Activated CD4-positive, alpha-beta T cell treated with anti-CD3 and anti-CD28 coated beads, Interleukin-2, amount 10 ng/mL, durations not matched to agents 24 days and 14 days (primary cell): ENCODE measurements around the gene TEFM. TPM values are rescaled to one million over a fixed set of nuclear protein-coding genes. Genes with fewer than 3 reads are reported as not detected.
"Not testable (repeated sequence)": the region's sequence is repeated elsewhere in the genome, so short reads cannot be mapped to it uniquely, and the experiment has no call there.

Source experiments
- DNase-seq: peaks from one replicate; pipeline ENCODE4 v3.0.0; 2022
- H3K27ac Mint-ChIP-seq: one replicate; pipeline ENCODE4 v1.8.0; 2022; ENCODE audit warnings: mild to moderate bottlenecking, mixed read lengths
- H3K27me3 Mint-ChIP-seq: one replicate; pipeline ENCODE4 v1.8.0; 2022; ENCODE audit warnings: mixed read lengths
- H3K36me3 Mint-ChIP-seq: one replicate; pipeline ENCODE4 v1.8.0; 2022; ENCODE audit warnings: low read depth, mild to moderate bottlenecking, mixed read lengths
- H3K4me1 Mint-ChIP-seq: one replicate; pipeline ENCODE4 v1.8.0; 2021; ENCODE audit warnings: mixed read lengths
- H3K4me3 Mint-ChIP-seq: one replicate; pipeline ENCODE4 v1.8.0; 2022; ENCODE audit warnings: mild to moderate bottlenecking, moderate library complexity, mixed read lengths
- H3K9me3 Mint-ChIP-seq: one replicate; pipeline ENCODE4 v1.8.0; 2021; ENCODE audit warnings: mixed read lengths
- intact Hi-C: fragments of 100-400 bp; cut with micrococcal nuclease; formaldehyde crosslinking; loops from one replicate; pipeline ENCODE4 v1.15.1; 2023
- total RNA-seq: library from RNA; stranded (reverse); gene quantifications from 2 replicates; pipeline ENCODE4 v1.2.3, GENCODE V29; 2022

The TEFM gene
- total RNA-seq, 1 donor from 2014 or later, result 19.7 TPM

DNA sequence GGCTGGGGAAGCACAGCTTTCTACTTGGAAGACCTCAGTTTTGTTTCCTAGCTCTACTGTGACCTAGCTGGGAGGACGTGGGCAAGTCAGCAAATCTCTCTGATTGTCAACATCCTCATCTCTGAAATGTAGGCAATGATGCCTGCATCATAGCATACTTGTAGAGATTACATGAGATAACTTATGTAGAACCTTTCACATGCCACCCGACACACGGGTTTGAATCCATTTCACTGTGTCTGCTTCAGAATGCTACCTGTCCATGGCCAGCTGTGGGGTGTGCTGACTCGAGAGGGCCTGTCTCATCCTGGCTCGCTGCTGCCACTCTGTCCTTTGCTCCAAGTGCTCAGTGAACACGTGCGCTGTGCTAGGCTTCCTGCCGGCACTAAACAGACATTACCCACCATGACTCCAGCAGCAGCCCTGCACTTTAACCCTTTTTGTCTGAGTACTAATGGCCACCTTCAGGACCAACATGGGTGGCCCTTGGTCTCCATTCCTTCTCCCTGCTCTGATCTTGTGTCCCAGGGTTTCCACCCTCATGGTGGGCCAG, 23.1 kb upstream of the TEFM start:
- intact Hi-C loops, result no loop called here
- Mint-ChIP-seq H3K9me3 (no peaks in the 10 kb centered on the region), H3K27ac (no peak overlapping the region), H3K27me3 (peaks cover 17% of the 10 kb centered on the region), H3K4me3 (no peak overlapping the region), H3K4me1 (peaks cover 2% of the 10 kb centered on the region), H3K36me3 (no peaks in the 10 kb centered on the region)
- DNase-seq, result no peak

DNA sequence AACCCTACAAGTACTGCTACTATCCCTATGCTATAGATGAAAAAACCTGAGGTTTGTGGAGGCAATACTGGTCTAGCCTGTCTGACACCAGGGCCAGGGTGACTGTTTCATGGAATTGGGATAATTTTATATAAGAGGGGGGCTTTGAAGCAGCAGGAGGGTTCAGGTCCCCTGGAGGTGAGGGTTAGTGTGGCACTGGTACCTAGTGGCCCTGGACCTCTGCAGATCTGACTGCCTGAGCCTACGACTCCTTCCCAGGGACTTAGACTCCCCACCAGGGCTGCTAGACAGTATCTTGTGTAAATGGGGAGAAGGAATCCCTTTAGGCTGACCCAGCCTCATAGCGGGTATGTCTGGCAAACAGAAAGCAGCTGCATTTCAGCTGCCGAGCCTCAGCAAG, 22.5 kb upstream of the TEFM start:
- intact Hi-C loops, result no loop called here
- Mint-ChIP-seq H3K27ac (no peak overlapping the region), H3K4me1 (peaks cover 2% of the 10 kb centered on the region), H3K9me3 (no peaks in the 10 kb centered on the region), H3K27me3 (peaks cover 22% of the 10 kb centered on the region), H3K36me3 (no peaks in the 10 kb centered on the region), H3K4me3 (no peak overlapping the region)
- no peak for DNase-seq

DNA sequence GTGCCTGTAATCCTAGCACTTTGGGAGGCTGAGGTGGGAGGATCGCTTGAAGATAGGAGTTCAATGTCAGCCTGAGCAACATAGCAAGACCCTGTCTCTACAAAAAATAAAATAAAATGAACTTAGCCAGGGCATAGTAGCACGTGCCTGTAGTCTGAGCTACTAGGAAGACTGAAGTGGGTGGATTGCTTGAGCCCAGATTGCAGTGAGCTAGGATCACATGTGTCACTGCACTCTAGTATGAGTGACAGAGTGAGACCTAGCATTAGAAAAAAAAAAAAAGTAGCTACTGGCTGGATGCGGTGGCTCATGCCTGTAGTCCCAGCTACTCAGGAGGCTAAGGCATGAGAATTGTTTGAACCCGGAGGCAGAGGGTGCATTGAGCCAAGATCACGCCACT, 21.7 kb upstream of the TEFM start:
- no peaks in the 10 kb centered on the region for H3K36me3 Mint-ChIP-seq
- intact Hi-C loops, result no loop called here
- peaks cover 28% of the 10 kb centered on the region for H3K27me3 Mint-ChIP-seq
- H3K9me3 Mint-ChIP-seq, result no peaks in the 10 kb centered on the region
- peaks cover 3% of the 10 kb centered on the region for H3K4me1 Mint-ChIP-seq
- no peak overlapping the region for H3K4me3 Mint-ChIP-seq
- H3K27ac Mint-ChIP-seq, result no peak overlapping the region
- no peak for DNase-seq

DNA sequence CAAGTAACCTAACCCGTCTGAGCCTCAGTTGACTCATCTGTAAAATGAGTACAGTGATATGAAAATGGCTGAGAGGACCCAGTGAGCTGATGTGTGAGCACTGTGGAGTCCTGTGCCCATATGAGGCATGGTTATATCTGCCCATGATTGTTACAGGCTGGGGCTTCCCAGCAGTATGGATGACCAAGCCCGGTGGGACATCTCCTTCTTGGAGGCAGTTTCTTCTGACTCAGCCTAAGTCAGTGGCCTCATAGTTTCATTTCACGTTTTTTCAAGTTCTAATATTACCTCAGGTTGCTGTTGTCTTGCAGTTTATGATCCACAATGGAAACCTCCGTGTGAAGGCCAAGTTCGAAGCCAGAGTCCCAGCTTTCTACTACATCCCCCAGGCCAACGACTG, 20.5 kb upstream of the TEFM start:
- Mint-ChIP-seq H3K9me3 (no peaks in the 10 kb centered on the region), H3K36me3 (no peaks in the 10 kb centered on the region), H3K4me3 (no peak overlapping the region), H3K27me3 (peaks cover 36% of the 10 kb centered on the region), H3K4me1 (peaks cover 7% of the 10 kb centered on the region), H3K27ac (no peak overlapping the region)
- DNase-seq, result no peak
- intact Hi-C loops, result no loop called here

DNA sequence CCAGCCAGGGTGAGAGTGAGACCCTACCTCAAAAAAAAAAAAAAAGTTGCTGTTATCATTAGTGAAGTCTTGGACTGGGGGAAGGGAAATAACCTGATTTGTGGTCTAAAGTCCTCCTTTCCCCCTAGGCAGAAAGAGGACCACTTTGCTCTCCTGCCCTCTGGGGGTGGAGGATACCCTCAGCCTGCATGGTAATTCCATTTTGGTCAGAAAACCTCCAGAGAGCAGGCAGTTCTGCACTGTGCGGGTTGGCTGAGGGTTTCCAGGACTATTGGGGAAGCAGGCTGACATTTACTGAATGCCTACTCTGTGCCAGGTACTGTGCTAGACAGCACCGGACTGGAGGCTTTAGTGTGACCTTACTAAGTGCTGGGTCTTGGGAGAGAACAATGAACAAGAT, 18.3 kb upstream of the TEFM start:
- H3K27ac Mint-ChIP-seq, result no peak overlapping the region
- intact Hi-C loops, result no loop called here
- H3K27me3 Mint-ChIP-seq, result peaks cover 52% of the 10 kb centered on the region
- no peak overlapping the region for H3K4me3 Mint-ChIP-seq
- H3K4me1 Mint-ChIP-seq, result peaks cover 10% of the 10 kb centered on the region
- H3K9me3 Mint-ChIP-seq, result no peaks in the 10 kb centered on the region
- no peak for DNase-seq
- H3K36me3 Mint-ChIP-seq, result no peaks in the 10 kb centered on the region

DNA sequence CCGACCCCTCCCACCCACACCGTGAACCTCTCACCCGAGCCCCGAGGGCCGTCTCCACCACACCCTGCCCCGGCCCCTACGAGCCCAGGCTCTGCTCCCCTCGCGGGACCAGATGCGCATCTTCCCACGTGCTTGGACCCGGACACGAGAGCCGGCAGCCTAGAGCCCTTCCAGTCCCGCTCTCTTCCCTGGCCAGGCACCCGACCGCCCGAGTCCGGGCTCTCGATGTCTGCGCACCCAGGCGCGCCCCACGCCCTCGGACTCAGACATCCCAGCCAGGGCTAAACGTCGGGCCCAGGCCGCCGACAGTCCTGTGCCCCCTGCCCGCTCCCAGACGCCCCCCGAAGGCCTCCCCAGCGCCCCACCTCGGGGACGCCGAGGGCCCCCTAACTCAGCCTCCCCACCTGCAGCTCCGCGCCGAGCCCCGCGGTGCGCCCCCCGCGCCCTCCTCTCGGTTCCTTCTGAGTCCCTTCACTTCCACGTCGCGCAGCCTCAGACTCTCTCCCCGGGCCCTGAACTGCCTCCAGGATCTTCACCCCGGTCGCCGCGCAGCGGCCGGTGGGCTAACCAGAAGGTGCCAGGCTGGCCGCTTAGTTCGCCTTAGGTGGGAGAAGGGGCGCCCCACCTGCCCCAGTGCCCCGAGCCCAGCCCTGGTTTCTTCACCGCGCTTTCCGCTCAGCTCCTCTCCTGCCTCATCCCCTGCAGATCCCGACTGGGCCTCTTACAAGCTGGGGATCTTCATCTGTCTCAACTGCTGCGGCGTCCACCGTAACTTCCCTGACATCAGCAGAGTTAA, 16.4 kb upstream of the TEFM start:
- Mint-ChIP-seq H3K27me3 (peaks cover 57% of the 10 kb centered on the region), H3K4me3 (peak overlapping the region; percentile 70), H3K9me3 (no peaks in the 10 kb centered on the region), H3K4me1 (peaks cover 9% of the 10 kb centered on the region), H3K27ac (no peak overlapping the region), H3K36me3 (no peaks in the 10 kb centered on the region)
- peak; percentile 57 for DNase-seq
- intact Hi-C loops, result no loop called here

DNA sequence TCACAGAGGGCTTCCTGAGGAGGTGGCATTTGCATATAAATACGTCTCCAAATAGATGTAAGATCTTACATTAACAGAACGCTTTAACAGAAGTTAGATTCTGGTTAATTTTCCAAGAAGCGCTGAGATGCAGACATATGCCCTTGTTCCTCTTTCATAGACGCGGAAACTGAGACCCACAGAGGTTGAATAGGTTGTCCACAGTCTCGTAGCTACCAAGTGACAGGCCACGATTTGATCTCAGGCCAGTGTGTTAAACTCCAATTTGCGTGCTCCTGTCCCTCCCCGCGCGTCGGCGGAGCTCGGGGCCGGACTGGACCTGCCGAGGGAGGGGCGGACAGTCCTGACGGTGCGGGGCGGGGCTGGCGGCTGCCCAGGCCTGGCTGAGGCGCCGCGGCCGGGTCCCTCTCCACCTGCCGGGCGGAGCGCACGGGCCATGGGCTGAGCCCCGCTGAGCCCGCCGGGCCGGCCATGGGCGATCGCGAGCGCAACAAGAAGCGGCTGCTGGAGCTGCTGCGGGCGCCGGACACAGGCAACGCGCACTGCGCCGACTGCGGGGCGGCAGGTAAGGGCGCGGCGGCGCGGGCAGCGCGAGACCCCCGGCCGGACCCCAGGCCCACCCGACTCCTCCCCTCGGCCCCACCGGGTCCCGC, 15.6 kb upstream of the TEFM start, which contains the start of gene ADAP2:
TSS of gene ADAP2 (plus strand) at position 402 of the 653 bp plus-strand sequence. CDS start at position 472, 70 bp downstream.
- H3K4me3 Mint-ChIP-seq, result peak within 1 kb of the TSS; percentile 70
- H3K36me3 Mint-ChIP-seq, result no peaks in the 10 kb centered on the region
- no peaks in the 10 kb centered on the region for H3K9me3 Mint-ChIP-seq
- intact Hi-C loops, result no loop called here
- H3K27ac Mint-ChIP-seq, result no peak within 1 kb of the TSS
- peaks cover 9% of the 10 kb centered on the region for H3K4me1 Mint-ChIP-seq
- DNase-seq, result peak; percentile 61
- H3K27me3 Mint-ChIP-seq, result peaks cover 52% of the 10 kb centered on the region

DNA sequence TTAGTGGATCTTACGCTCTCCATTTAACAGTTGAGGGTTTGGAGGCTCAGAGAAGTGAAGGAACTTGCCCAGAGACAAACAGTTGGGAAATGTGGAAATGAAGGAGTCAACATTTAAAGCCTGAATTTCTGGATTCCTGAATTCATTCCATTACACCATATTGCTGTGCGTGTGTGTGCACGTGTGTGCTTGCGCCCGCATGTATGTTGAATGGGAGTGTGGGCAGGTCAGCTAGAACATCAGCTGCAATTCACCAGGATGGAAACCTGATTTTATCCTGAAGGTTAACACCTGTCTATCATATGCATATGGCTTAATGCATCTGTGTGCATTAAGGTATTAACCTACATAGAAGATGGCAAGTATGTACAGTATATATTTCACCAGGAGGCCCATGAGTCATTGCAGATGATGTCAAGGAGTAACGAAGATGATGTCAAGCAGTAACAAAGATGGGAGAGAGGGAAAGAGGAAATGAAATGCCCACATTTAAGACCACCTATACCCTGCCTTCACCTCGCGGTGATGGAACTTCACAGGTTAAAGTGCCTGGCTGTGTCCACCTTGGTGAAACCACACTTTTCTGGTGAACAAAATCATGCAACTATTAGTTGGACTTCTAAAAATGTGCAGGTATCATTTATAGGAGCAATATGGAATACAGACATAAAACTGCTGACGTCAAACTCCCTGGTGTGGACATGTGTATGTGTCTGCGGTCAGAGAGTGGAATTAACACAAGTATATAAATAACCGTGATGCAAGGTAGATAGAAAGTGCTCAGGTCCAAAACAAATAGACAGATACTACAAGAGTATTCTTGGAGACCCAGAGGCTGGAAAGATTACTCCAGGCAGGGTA, 14.9 kb upstream of the TEFM start:
- no peaks in the 10 kb centered on the region for H3K36me3 Mint-ChIP-seq
- DNase-seq, result no peak
- H3K9me3 Mint-ChIP-seq, result no peaks in the 10 kb centered on the region
- H3K4me3 Mint-ChIP-seq, result peak overlapping the region; percentile 62
- H3K4me1 Mint-ChIP-seq, result peaks cover 9% of the 10 kb centered on the region
- peaks cover 49% of the 10 kb centered on the region for H3K27me3 Mint-ChIP-seq
- H3K27ac Mint-ChIP-seq, result no peak overlapping the region
- intact Hi-C loops, result no loop called here

DNA sequence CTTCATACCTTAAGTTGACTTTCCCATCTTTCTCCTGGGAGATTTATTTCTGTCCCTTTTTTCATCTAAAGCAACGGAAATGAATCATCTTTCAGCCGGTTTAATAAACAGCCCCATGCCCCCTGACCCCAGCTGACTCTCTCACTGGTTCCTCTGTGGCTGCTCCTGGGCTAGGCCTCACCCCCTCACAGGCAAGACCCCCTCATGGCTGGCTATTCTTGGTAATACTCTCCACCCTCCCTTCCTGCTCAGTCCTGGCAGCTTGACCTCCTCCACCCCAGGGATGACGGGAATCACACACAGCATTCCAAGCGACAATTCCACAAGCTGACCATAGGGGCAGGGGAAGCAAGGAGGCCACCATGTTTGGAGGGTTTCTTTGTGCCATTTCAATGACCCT, 14.2 kb upstream of the TEFM start:
- Mint-ChIP-seq H3K4me1 (peaks cover 9% of the 10 kb centered on the region), H3K36me3 (no peaks in the 10 kb centered on the region), H3K4me3 (no peak overlapping the region), H3K9me3 (no peaks in the 10 kb centered on the region), H3K27ac (no peak overlapping the region), H3K27me3 (peaks cover 49% of the 10 kb centered on the region)
- DNase-seq, result no peak
- intact Hi-C loops, result no loop called here

DNA sequence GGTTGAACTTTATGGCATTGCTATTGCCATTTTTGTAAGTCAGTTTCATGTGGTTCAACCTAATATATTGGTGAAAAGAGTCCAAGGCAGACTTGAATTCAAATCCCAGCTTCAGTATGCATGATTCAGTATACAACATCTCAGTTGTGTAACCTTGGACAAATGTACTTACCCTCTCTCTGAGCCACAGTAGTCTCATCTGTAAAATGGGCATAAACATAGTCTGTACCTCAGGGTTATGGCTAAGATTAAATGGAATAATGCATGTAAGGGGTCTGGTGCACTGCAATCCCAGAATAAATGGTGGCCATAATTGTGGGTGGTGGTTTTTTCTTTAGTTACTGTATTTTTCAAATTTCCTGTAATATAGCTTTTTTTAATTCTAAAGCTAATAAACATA, 11.0 kb upstream of the TEFM start:
- Mint-ChIP-seq H3K4me3 (no peak overlapping the region), H3K4me1 (peaks cover 4% of the 10 kb centered on the region), H3K27ac (no peak overlapping the region), H3K9me3 (no peaks in the 10 kb centered on the region), H3K27me3 (peaks cover 26% of the 10 kb centered on the region), H3K36me3 (no peaks in the 10 kb centered on the region)
- no peak for DNase-seq
- intact Hi-C loops, result no loop called here

DNA sequence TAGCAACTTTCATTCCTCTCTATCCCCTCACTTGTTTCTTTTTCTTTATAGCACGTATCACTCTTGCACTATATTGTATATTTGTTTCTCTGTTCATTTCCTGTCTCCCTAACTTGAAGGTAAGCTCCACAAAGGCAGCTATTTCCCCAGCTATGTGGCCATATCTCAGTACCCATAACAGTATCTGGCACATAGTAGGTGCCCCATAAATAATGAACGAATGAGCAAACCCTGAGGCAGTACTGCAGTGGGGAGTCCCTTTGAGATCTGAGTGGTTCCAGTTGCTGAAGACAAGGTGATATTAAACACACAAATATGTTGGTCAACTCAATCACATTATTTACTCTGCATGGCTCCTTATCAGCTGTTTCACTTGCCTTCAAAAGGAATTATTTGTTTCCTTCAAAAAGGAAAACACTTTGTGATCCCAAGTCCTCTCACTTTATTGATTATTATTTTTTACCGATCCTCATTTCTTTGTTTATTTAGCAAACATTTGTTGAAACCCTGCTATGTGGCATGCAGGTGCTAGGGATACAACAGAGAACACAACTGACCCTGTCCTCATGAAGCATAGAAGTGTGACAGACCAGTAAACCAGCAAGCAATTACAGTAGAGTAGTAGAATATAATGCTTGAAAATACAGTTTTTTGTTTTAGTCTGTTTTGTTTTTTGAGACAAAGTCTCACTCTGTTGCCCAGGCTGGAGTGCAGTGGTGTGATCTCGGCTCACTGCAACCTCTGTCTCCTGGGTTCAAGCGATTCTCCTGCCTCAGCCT, 10.0 kb upstream of the TEFM start:
- Mint-ChIP-seq H3K4me3 (no peak overlapping the region), H3K27me3 (peaks cover 19% of the 10 kb centered on the region), H3K36me3 (no peaks in the 10 kb centered on the region), H3K27ac (no peak overlapping the region), H3K4me1 (no peaks in the 10 kb centered on the region), H3K9me3 (no peaks in the 10 kb centered on the region)
- no peak for DNase-seq
- intact Hi-C loops, result no loop called here

DNA sequence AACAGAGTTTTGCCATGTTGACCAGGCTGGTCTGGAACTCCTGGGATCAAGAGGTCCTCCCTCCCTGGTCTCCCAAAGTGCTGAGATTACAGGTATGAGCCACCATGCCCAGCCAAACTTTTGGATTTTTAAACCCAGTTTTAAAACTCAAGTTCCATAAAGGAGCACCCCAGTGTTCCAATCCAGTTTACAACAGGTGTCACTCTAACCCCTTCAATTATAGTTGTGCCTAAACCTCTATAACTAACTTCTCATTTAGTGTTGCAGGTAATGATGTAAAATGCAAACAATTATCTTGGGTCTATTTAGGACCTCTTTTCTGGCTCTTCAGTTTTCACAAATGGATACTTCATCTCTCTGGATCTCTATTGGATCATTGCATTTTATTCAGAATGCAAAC, 7.9 kb upstream of the TEFM start:
- DNase-seq, result no peak
- Mint-ChIP-seq H3K27ac (no peak overlapping the region), H3K4me3 (no peak overlapping the region), H3K27me3 (peaks cover 5% of the 10 kb centered on the region), H3K36me3 (no peaks in the 10 kb centered on the region), H3K4me1 (no peaks in the 10 kb centered on the region), H3K9me3 (no peaks in the 10 kb centered on the region)
- intact Hi-C loops, result no loop called here

DNA sequence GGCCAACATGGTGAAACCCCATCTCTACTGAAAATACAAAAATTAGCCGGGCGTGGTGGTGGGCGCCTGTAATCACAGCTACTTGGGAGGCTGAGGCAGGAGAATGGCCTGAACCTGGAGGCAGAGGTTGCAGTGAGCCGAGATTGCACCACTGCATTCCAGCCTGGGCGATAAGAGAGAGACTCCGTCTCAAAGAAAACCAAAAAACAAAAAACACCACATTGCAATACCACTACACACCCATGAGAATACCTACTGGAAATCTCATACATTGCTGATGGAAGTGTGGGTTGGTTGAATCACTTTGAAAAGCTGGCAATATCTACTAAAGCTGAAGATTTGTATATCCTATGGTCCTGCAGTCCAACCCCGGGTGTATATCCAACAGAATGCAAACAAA, 4.1 kb upstream of the TEFM start:
- H3K9me3 Mint-ChIP-seq, DNase-seq, H3K36me3 Mint-ChIP-seq, H3K27ac Mint-ChIP-seq, H3K27me3 Mint-ChIP-seq, intact Hi-C loops, H3K4me3 Mint-ChIP-seq: not testable (repeated sequence)
- H3K4me1 Mint-ChIP-seq, result peaks cover 10% of the 10 kb centered on the region
